SK-N-SH (cell line): Measurements from ENCODE around the gene HOPX. TPM values are rescaled to one million over a fixed set of nuclear protein-coding genes. Genes with fewer than 3 reads are reported as not detected.

ENCODE experiments used
- CTCF ChIA-PET: fragments of 300-600, 350-600 bp; formaldehyde crosslinking; extraction: SDS; loops from one replicate; lab custom pipeline; 2021; lab: Yijun Ruan, JAX
- POLR2A ChIA-PET: fragments of 350-600 bp; sonication (Branson Sonifier 250); formaldehyde crosslinking; extraction: SDS; loops from one replicate; lab custom pipeline; 2020; ENCODE audit warnings: antibody characterized with exemption, inconsistent platforms; lab: Yijun Ruan, JAX
- DNase-seq: peaks from one replicate; pipeline ENCODE4 v3.0.0; 2012
- H2AFZ ChIP-seq: fragments of 200-600 bp; sonication (generic); 2 replicates; pipeline ENCODE4 v1.8.1; 2016; ENCODE audit warnings: antibody characterized with exemption, mild to moderate bottlenecking, low read depth
- H3F3A ChIP-seq: fragments of 200-600 bp; sonication (generic); replicated peaks from 2 replicates; pipeline ENCODE3; 2016; ENCODE audit warnings: antibody characterized with exemption, mild to moderate bottlenecking; ENCODE audit not compliant: insufficient read depth
- H3K27ac ChIP-seq, 2 experiments: fragments of 200-500 bp in 1 of 2; fragments of 200-600 bp in 1 of 2; sonication (Bioruptor generic) in 1 of 2; sonication (generic), shearing (Covaris generic) in 1 of 2; 2 replicates each; pipeline versions ENCODE4 v1.5.1 to v1.6.1; 2014 to 2016; ENCODE audit warnings: low read depth in 2 of 2, inconsistent platforms in 1 of 2, low read length in 1 of 2, mild to moderate bottlenecking in 1 of 2, mixed read lengths in 1 of 2
- H3K27me3 ChIP-seq: fragments of 200-600 bp; sonication (generic), shearing (Covaris generic); 2 replicates; pipeline ENCODE4 v1.6.1; 2016; ENCODE audit warnings: mixed run types; ENCODE audit not compliant: insufficient read depth
- H3K36me3 ChIP-seq, 2 experiments: fragments of 200-500 bp in 1 of 2; fragments of 200-600 bp in 1 of 2; sonication (Bioruptor generic) in 1 of 2; sonication (generic) in 1 of 2; replicated peaks in 1 of 2; 2 replicates each; pipeline versions ENCODE3 to v1.5.1; 2014 to 2016; ENCODE audit warnings: low read length in 1 of 2, mild to moderate bottlenecking in 1 of 2; ENCODE audit not compliant: insufficient read depth in 2 of 2, control insufficient read depth in 1 of 2
- H3K4me1 ChIP-seq, 2 experiments: fragments of 200-500 bp in 1 of 2; fragments of 200-600 bp in 1 of 2; sonication (Bioruptor generic) in 1 of 2; sonication (generic), shearing (Covaris generic) in 1 of 2; 2 replicates each; pipeline versions ENCODE4 v1.5.1 to v1.6.1; 2014 to 2016; ENCODE audit warnings: low read depth in 1 of 2, low read length in 1 of 2, mixed run types in 1 of 2; ENCODE audit not compliant: insufficient read depth in 2 of 2, control insufficient read depth in 1 of 2
- H3K4me2 ChIP-seq: fragments of 200-600 bp; sonication (generic), shearing (Covaris generic); 2 replicates; pipeline ENCODE4 v1.6.1; 2017; ENCODE audit warnings: mixed run types
- H3K4me3 ChIP-seq, 2 experiments: fragments of 200-500 bp in 1 of 2; fragments of 200-600 bp in 1 of 2; sonication (Bioruptor generic) in 1 of 2; sonication (generic), shearing (Covaris generic) in 1 of 2; 2 replicates each; pipeline versions ENCODE4 v1.5.1 to v1.8.1; 2014 to 2016; ENCODE audit warnings: low read depth in 2 of 2, inconsistent platforms in 1 of 2, low read length in 1 of 2, mild to moderate bottlenecking in 1 of 2, mixed read lengths in 1 of 2, moderate library complexity in 1 of 2
- H3K79me2 ChIP-seq: fragments of 200-600 bp; sonication (generic); 2 replicates; pipeline ENCODE4 v1.8.1; 2017; ENCODE audit warnings: mild to moderate bottlenecking; ENCODE audit not compliant: insufficient read depth
- H3K9ac ChIP-seq: fragments of 200-600 bp; sonication (generic); 2 replicates; pipeline ENCODE4 v1.6.1; 2017; ENCODE audit warnings: mixed run types
- H3K9me2 ChIP-seq: fragments of 200-600 bp; sonication (generic); 2 replicates; pipeline ENCODE4 v1.6.1; 2017; ENCODE audit warnings: mixed run types
- H3K9me3 ChIP-seq: fragments of 200-600 bp; sonication (generic); 2 replicates; pipeline ENCODE4 v1.6.1; 2017; ENCODE audit warnings: mixed run types, mild to moderate bottlenecking, moderate library complexity
- H4K20me1 ChIP-seq: fragments of 200-600 bp; sonication (generic); 2 replicates; pipeline ENCODE4 v1.6.1; 2017; ENCODE audit warnings: mild to moderate bottlenecking, mixed run types; ENCODE audit not compliant: insufficient read depth
- CHD2 ChIP-seq: fragments of 150-350 bp; IDR thresholded peaks from 2 replicates; pipeline ENCODE4 v1.6.1; 2018; ENCODE audit warnings: low read length; ENCODE audit not compliant: partially characterized antibody
- EZH2phosphoT487 ChIP-seq: fragments of 200-600 bp; sonication (generic); IDR thresholded peaks from 2 replicates; pipeline ENCODE4 v1.6.1; 2017; ENCODE audit warnings: low read depth, mixed run types, mild to moderate bottlenecking, antibody characterized with exemption, moderate library complexity, borderline replicate concordance
- FOSL2 ChIP-seq: IDR thresholded peaks from 2 replicates; pipeline ENCODE4 v1.4.0; 2012; ENCODE audit warnings: low read depth, mild to moderate bottlenecking, moderate library complexity, borderline replicate concordance
- FOXJ3 ChIP-seq: sonication (generic); formaldehyde crosslinking; IDR thresholded peaks from 2 replicates; pipeline ENCODE4 v1.5.1; 2020; ENCODE audit warnings: mild to moderate bottlenecking, missing genetic modification reagents
- GABPA ChIP-seq: IDR thresholded peaks from 2 replicates; pipeline ENCODE4 v1.4.0; 2012; ENCODE audit warnings: low read depth, mild to moderate bottlenecking
- JUND ChIP-seq: IDR thresholded peaks from 2 replicates; pipeline ENCODE4 v1.4.0; 2012
- MAX ChIP-seq: IDR thresholded peaks from 2 replicates; pipeline ENCODE4 v1.4.0; 2012; ENCODE audit warnings: low read depth
- MEF2A ChIP-seq: IDR thresholded peaks from 2 replicates; pipeline ENCODE4 v1.4.0; 2012; ENCODE audit warnings: low read depth, borderline replicate concordance
- MXI1 ChIP-seq: IDR thresholded peaks from 2 replicates; pipeline ENCODE4 v1.6.1; 2012; ENCODE audit warnings: mild to moderate bottlenecking, low read depth, low read length, improper control_type of control experiment
- NFIC ChIP-seq: IDR thresholded peaks from 2 replicates; pipeline ENCODE4 v1.4.0; 2012; ENCODE audit warnings: borderline replicate concordance
- NRF1 ChIP-seq: IDR thresholded peaks from 2 replicates; pipeline ENCODE4 v1.6.1; 2012; ENCODE audit warnings: low read depth, mild to moderate bottlenecking, low read length
- RAD21 ChIP-seq: IDR thresholded peaks from 2 replicates; pipeline ENCODE4 v1.6.1; 2012; ENCODE audit warnings: mild to moderate bottlenecking, low read length
- REST ChIP-seq: IDR thresholded peaks from 2 replicates; pipeline ENCODE4 v1.6.1; 2012; ENCODE audit warnings: mild to moderate bottlenecking, low read depth, low read length, moderate library complexity
- RXRA ChIP-seq: IDR thresholded peaks from 2 replicates; pipeline ENCODE4 v1.4.0; 2012; ENCODE audit warnings: low read depth, mild to moderate bottlenecking, borderline replicate concordance
- SIN3A ChIP-seq: IDR thresholded peaks from 2 replicates; pipeline ENCODE4 v1.6.1; 2012; ENCODE audit warnings: low read depth, mild to moderate bottlenecking, low read length, moderate library complexity, borderline replicate concordance
- TAF1 ChIP-seq: IDR thresholded peaks from 2 replicates; pipeline ENCODE4 v1.6.1; 2012; ENCODE audit warnings: low read depth, mild to moderate bottlenecking, low read length, moderate library complexity, borderline replicate concordance
- TEAD4 ChIP-seq: IDR thresholded peaks from 2 replicates; pipeline ENCODE4 v1.4.0; 2012; ENCODE audit warnings: mild to moderate bottlenecking, borderline replicate concordance; ENCODE audit not compliant: insufficient read depth
- USF1 ChIP-seq: IDR thresholded peaks from 2 replicates; pipeline ENCODE4 v1.4.0; 2012; ENCODE audit warnings: low read depth, borderline replicate concordance
- USF2 ChIP-seq: fragments of 150-350 bp; IDR thresholded peaks from 2 replicates; pipeline ENCODE4 v1.6.1; 2017; ENCODE audit warnings: antibody characterized with exemption, low read length, low read depth, borderline replicate concordance
- YY1 ChIP-seq: IDR thresholded peaks from 2 replicates; pipeline ENCODE4 v1.4.0; 2012; ENCODE audit warnings: low read depth, mild to moderate bottlenecking
- WGBS: methylation state at CpG from one replicate; pipeline ENCODE4 v1.1.6; 2017; ENCODE audit warnings: low lambda C conversion rate; 5-methylcytosine and 5-hydroxymethylcytosine counted together
- polyA plus RNA-seq, 3 experiments: library from polyadenylated mRNA; depleted of rRNA; stranded (reverse); fragments of >200 nt; gene quantifications; 2 replicates each; pipeline ENCODE4 v1.2.3, GENCODE V29; 2012
- TF ChIP-seq, protein P1 (sequence below): IDR thresholded peaks from 2 replicates; pipeline ENCODE4; 2012

Gene HOPX
- polyA plus RNA-seq, 1 of the 3 experiments (the other 2 are of a cell fraction): 0.05 TPM

DNA sequence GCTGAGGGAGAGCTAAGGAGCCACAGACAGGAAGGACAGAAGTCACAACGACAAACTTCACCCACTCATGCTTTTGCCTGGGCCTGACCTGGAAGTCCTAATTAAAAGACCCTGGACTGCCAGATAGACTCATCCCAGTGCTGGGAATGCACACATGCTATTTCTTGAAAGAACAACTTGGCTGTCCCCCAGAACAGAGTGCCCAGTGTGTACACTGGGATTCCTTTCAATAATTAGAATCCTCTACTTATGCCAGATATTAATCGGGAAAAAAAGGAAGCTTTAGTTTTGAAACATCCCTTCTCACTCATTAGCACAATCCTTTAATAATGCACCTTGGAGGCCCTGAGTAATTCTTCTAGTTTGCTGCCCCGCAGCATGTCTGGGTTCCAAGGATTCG lies 3.4 kb downstream of the HOPX start:
- H4K20me1 ChIP-seq: no peaks in the 10 kb centered on the region
- DNase-seq: no peak
- no peaks in the 10 kb centered on the region for H3K79me2 ChIP-seq
- H2AFZ ChIP-seq: no peak overlapping the region
- TF ChIP-seq NFIC (no peak), USF1 (no peak), RXRA (no peak), GABPA (no peak), SIN3A (no peak), TEAD4 (no peak), USF2 (no peak), FOXJ3 (no peak), YY1 (no peak), NRF1 (no peak), RAD21 (no peak), MEF2A (no peak), MAX (no peak)
- no peaks in the 10 kb centered on the region for H3K36me3 ChIP-seq
- no peak overlapping the region for H3K4me3 ChIP-seq
- ChIA-PET POLR2A (no interaction called here), CTCF (interaction anchor here (1.0 kb wide), 1 partner anchor 17 kb away, joined by 3 read pairs; no protein-coding TSS in a partner anchor)
- H3K4me1 ChIP-seq: no peaks in the 10 kb centered on the region
- WGBS: 82% methylated on average over 3 of the region's 4 CpGs
- no peaks in the 10 kb centered on the region for H3K9me2 ChIP-seq
- no peak overlapping the region for H3K4me2 ChIP-seq
- no peaks in the 10 kb centered on the region for H3K9me3 ChIP-seq
- H3K9ac ChIP-seq: no peak overlapping the region
- no peak overlapping the region for H3K27ac ChIP-seq
- peaks cover 15% of the 10 kb centered on the region; the same call in 1 of the 2 replicates for H3K27me3 ChIP-seq
- no peaks in the 10 kb centered on the region for H3F3A ChIP-seq

DNA sequence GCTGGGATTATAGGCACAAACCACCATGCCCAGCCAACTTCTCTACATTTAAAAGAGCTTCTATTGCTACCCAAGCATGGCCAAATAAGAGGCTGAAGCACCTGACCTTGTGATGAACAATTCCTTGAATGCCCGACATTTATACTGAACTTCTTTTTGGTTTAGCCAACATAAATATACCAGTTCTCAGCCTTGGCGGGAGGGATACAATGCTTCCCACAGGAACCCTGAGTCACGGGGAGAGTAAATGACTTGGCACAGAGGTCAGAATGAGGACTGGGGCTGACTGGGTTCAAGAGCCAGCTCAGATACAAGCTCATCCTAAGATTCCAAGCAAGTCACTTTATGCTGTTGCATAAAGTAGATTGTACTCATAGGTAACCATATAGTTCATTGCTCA lies 6.1 kb downstream of the HOPX start:
- H3K27me3 ChIP-seq: peaks cover 7% of the 10 kb centered on the region; the same call in 1 of the 2 replicates
- POLR2A ChIA-PET: no interaction called here
- 45% methylated on average over 3 of the region's 3 CpGs for WGBS
- no peak for TF ChIP-seq MXI1
- no peak for TF ChIP-seq MEF2A
- TF ChIP-seq, protein P1, sequence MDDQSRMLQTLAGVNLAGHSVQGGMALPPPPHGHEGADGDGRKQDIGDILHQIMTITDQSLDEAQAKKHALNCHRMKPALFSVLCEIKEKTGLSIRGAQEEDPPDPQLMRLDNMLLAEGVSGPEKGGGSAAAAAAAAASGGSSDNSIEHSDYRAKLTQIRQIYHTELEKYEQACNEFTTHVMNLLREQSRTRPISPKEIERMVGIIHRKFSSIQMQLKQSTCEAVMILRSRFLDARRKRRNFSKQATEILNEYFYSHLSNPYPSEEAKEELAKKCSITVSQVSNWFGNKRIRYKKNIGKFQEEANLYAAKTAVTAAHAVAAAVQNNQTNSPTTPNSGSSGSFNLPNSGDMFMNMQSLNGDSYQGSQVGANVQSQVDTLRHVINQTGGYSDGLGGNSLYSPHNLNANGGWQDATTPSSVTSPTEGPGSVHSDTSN: no peak
- TF ChIP-seq JUND: no peak
- no peak for TF ChIP-seq CHD2
- no peak for TF ChIP-seq GABPA
- no peak for TF ChIP-seq EZH2phosphoT487
- TF ChIP-seq FOSL2: no peak
- no peak for TF ChIP-seq RXRA
- TF ChIP-seq SIN3A: no peak
- TF ChIP-seq USF1: no peak
- no peak for TF ChIP-seq REST
- no peak for TF ChIP-seq TAF1

More for the DNA sequence above, 6.1 kb downstream of the HOPX start:
- no peak overlapping the region for H3K4me3 ChIP-seq
- H3K4me2 ChIP-seq: no peak overlapping the region
- H4K20me1 ChIP-seq: no peaks in the 10 kb centered on the region
- H3F3A ChIP-seq: no peaks in the 10 kb centered on the region
- no peaks in the 10 kb centered on the region for H3K79me2 ChIP-seq
- no peaks in the 10 kb centered on the region for H3K9me2 ChIP-seq
- no peaks in the 10 kb centered on the region for H3K9me3 ChIP-seq
- no peak for DNase-seq
- no peaks in the 10 kb centered on the region for H3K36me3 ChIP-seq
- H3K27ac ChIP-seq: no peak overlapping the region
- H3K9ac ChIP-seq: no peak overlapping the region
- no peaks in the 10 kb centered on the region for H3K4me1 ChIP-seq
- H2AFZ ChIP-seq: no peak overlapping the region
- CTCF ChIA-PET: interaction anchor here (1.1 kb wide), 1 partner anchor 130 kb away, joined by 3 read pairs; no protein-coding TSS in a partner anchor
